Endothelial cell of hepatic sinusoid (primary cell): ENCODE results near the gene NCBP2.

Experiments used
- in situ Hi-C: cut with HindIII; loops from 2 replicates; pipeline ENCODE4 v1.10.0; 2017; ENCODE audit warnings: low sequenced_read_pairs

The NCBP2 gene

DNA sequence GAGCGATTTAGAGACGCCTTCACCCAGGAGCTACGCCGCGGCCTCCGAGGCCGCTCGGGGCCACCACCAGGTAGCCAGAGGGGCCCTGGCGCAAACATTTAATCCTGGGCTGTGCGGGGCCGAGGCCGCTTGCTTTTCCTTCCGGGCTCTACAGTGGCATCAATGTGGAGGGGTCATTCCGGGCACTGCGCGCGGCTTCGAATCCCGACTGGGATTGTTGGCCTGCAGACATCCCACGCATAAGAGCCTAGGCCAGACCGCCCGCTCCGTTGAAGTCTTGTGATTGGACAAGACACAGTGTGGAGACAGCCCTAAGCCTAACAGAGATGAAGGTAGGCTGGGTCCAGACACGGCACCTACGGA, 568 bp upstream of the NCBP2 start:
- in situ Hi-C loops: no loop called here

DNA sequence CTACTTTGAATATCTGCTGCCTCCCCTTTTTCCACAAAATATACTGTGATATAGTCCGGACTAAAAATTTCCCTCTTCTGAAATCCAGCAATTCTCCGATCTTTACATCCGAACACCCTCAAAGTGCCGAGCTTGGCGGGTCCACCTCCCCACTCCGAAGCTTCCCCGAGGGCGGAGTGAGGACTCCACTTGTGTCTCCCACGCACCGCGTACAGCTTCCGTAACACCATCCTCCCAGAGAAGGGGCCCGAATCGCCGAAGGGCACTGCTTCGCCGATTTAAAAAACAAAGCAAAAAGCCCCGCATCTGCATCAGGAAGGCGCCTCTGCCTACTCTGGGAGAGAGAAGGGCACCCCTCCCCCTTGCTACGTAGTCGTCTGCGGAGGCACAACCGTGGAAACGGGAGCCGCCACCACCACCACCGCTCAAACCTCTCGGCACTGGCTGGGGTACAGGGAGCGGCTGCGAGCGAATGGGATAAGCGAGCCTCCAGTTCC, 551 bp downstream of the NCBP2 start:
- in situ Hi-C loops: no loop called here

DNA sequence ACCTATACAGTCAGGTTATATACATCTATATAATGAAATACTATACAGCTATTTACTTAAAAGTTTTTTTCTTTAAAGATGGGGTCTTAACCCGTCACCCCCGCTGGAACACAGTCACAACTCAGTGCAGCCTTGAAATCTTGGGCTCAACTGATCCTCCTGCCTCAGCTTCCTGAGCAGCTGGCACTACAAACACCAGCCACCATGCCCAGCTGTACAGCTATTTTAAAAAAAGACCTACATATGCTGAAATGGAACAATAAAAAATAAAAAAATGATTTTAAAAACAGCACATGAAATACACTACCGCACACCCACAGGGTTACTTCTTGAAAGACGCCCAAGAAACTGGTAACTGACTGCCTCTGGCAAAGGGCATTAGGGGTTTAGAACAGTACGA, 3.8 kb downstream of the NCBP2 start:
- in situ Hi-C loops: no loop called here

DNA sequence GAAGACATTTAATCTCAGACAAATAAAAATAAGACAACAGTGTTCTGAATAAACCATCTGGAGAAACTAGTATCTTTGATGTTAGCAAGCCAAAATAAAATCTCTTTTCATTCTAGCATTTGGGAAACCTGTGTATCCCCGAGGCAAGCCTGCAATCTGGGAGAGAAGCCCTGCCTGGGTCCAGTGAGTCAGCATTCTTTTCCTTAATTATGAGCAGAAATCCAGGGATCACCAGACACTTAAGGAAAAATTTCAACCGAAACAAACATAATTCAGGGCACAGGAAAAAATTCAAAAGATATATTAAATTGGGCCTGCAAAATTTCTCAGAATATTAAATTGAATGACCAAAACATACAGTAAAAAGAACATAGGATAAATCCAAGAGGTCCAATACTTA, 4.2 kb downstream of the NCBP2 start:
- in situ Hi-C loops: no loop called here

DNA sequence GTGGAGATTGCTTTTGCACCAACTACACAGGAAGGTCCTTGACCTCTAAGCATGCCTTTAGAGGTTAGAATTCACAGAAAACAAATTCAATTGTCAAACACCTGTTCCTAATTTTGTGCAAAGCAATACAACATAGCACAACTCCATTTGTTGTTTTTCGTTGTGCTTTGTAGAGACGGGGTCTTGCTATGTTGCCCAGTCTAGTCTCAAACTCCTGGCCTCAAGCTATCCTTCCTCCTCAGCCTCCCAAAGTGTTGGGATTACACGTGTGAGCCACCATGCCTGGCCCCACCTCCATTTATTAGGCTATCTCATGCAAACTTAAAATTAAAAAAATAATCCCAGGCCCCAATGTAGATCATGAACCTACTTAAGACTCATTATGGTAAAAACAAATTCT, 6.0 kb downstream of the NCBP2 start:
- in situ Hi-C loops: no loop called here

DNA sequence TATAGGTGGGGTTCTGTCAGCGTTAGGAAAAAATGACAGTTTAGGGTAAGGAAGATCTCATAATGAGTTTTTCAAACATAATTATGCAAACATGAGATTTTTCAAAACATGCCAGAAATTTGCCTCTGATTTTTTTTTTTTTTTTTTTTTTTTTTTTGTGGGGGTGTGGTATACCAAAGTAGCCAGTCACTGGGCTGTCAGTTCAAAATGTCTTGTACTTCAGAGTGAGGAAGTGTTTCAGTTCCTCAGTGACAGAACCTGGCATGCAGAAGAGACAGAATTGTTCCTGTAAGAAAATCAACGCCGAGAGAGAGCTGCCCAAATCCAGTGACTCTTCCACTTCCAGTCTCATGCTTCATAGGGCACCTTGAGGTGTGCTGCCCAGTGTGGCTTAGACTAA, 9.7 kb downstream of the NCBP2 start:
- in situ Hi-C loops: no loop called here

DNA sequence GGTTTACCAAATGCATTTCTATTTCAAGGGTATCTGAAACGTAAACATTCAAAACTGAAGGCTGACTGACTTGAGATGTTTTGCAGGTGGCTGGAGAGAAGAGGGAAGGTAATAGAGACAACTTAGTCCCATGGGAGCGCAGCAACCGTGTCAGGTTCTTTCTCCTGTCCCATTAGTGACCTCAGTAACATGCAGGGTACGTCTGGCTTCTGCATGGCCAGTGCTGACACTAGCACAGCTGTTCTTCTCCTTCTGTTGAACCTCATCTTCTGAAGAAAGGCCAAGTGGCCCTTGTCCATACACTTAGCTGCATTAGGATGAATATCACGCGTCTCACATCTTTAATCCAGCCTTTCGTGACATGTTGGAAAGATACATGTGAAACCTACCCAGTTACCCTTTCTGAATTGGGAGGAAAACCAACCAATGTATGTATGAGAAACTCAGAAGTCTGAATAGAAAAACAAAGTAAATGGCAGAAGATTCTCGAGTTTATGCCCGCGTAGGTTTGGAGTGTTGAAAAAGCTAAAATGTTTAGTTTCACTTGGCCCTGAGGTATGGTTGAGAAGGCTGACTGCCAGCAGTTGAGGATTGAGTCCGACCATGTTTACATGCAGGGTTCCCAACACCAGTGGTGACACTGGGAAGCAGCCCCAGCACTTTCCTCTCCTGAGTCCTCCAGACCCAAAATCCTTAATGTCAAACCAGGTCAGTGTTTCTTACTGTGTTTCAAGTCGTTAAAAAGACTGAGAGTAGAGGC, 10.3 kb downstream of the NCBP2 start:
- in situ Hi-C loops: no loop called here

DNA sequence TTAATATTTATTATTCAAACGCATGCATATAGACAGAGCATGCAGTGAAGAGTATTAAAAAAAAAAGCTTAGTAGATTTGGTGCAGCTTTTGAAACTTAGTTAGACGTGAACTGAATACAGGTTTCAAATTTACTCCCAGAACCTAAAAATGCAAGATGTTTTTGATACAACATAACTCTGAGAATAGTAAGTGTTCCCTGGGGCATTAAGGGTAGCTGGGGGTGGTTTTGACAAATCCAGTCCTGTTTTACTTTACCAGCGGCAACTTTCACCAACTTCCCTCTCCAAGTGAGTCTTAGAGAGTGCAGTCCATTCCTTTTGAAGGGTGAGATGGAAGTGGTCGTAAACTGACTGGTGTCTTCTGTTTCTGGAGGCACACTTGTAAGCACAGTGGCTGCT, 11.2 kb downstream of the NCBP2 start:
- in situ Hi-C loops: no loop called here

DNA sequence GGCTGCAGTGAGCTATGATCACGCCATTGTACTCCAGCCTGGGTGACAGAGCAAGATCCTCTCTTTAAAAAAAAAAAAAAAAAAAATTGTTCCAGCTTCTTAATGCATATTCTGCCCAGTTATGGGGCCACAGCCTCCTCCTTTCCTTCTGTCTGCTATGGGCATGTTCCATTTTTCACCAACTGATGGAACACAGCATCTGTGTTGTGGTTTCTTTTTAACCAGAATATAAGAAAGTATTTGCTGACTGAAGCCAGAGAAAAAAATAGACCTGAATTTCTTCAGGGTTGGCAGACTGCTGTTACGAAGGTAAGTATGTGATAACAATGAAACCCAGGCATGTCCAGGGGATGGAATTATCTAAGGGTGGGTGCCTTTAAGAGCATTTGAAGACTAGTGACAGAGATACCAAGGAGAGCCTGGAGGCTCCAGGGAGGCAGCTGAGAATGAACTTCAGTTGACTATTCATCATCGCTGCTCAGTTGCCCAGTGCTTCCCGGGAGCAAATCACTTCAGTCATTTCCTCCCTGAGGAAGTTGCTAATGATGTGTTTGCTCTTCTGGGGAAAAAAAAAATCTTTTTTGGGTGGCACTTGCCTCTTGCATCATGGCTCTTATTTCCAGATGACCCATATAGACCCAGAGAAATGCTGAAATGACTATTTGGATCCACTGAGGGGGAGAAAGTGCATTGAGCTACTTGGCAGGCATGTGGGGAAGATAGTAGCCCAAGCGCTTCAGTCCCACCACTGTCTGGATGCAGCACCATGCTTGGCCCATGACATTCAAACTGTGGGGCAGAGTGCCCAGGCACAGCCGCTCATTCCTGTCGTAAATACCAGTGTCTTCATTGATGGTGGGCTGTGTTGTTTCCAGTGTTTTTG, 14.5 kb downstream of the NCBP2 start:
- in situ Hi-C loops: no loop called here

DNA sequence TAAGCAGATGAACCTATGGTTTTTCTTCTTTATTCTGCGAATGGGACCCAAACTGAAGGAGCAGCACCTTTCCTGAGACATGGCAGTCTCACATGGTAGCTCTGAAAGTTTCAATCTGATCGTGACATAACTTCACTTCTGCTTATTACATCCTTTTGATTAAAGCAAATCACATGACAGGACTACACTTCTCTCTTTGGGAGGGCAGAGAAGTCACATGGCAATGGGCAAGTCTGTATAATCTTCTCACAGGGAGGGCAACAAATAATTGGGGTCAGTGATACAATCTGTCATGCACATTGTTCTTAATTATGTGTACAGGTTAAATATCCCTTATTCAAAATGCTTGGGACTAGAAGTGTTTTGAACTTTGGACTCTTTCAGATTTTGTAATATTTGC, 21.6 kb downstream of the NCBP2 start:
- in situ Hi-C loops: no loop called here

DNA sequence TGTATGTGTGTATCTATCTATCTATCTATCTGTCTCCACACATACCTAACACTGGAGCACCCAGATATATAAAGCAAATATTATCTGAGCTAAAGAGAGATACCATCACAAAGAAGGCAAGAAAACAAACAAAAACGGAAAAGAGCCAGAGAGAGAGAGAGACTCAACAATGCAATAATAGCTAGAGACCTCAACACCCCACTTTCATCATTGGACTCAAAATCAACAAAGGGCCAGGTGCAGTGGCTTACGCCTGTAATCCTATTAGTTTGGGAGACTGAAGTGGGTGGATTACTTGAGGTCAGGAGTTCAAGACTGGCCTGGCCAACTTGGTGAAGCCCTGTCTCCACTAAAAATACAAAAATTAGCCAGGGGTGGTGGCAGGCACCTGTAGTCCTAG, 23.4 kb downstream of the NCBP2 start:
- in situ Hi-C loops: no loop called here

DNA sequence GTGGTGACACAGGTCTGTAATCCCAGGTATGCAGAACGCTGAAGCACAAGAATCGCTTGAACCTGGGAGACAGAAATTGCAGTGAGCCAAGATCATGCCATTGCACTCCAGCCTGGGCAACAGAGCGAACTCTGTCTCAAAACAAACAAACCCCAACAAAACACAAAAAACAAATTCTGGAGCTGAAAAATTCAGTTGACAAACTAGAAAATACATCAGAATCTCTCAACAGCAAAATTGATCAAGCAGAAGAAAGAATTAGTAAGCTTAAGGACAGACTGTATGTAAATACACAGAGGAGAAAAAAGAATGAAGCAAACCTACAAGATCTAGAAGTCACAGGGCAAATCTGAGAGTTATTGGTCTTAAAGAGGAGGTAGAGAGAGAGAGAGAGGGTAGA, 25.3 kb downstream of the NCBP2 start:
- in situ Hi-C loops: no loop called here

DNA sequence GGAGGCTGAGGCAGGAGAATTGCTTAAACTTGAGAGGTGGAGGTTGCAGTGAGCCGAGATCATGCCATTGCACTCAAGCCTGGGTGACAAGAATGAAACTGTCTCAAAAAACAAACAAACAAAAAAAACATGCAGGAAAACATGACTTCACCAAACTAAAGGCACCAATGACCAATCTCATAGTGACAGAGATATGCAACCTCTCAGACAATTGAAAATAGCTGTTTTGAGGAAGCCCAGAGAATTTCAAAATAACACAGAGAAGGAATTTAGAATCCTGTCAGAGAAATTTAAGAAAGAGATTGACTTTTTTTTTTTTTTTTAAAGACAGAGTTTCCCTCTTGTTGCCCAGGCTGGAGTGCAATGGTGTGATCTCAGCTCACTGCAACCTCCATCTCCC, 26.1 kb downstream of the NCBP2 start:
- in situ Hi-C loops: no loop called here

DNA sequence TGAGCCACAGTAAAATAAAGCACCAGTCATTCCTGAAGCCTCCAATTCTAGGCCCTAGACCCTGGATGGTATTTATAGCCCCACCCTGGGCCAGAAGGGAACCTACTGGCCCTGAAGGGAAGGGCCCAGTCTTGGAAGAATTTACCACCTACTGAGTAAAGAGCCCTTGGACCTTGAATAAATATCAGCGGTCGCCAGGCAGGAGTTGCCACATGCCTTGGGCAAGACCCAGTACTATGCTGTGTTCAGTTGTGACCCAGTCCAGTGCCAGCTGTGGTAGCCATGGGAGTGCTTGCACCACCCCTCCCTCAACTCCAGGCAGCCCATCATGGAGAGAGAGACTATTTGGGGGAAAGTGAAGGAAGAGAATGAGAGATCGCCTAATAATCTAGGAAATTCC, 27.0 kb downstream of the NCBP2 start:
- in situ Hi-C loops: no loop called here

DNA sequence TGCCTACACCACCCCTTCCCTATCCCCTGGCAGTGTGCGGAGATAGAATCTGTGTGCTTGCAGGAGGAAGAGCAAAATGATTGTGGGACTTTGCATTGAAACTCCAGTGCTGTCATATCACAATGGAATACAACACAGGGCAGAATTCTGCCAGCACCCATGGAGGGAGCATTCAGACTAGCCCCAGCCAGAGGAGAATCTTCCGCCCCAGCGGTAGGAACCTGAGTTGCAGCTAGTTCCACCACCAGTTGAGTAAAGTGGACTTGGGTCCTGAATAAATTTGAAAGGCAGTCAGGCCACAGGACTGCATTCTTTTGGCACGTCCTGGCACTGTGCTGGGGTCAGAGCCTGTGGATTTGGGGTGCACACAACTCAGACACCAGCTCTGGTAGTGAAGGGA, 27.5 kb downstream of the NCBP2 start:
- in situ Hi-C loops: no loop called here

DNA sequence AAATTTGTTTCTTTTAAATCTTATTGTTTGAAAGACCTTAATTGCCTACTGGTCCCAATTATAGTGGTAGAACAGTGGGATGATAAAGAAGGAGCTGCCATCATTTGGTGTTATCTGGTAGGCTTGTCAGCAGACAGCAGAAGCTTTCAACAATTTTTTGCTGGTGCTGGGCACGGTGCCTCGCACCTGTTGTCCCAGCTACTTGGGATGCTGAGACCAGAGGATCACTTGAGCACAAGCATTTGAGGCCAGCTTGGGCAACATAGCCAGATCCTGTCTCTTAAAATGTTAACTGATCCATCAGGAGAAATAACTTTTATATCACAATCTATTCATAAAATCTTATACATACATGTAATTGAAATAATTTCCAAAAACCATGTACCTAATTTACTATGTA, 38.6 kb downstream of the NCBP2 start:
- in situ Hi-C loops: no loop called here

DNA sequence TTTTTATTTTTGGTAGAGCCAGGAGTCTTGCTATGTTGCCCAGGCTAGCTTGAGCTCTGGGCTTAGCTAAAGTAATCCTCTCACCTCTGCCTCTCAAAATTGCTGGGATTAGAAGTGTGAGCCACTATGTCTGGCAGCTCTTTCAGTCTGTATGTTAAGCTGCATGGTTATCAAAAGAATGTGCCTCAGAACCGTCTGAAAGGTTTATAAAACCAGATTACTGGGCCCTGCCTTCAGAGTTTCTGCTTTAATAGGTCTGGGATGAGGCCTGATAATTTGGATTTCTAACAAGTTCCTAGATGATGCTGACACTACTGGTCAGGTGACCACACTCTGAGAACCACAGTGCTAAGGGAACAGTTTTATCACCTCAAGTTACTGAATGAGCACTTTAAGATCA, 40.0 kb downstream of the NCBP2 start:
- in situ Hi-C loops: no loop called here

DNA sequence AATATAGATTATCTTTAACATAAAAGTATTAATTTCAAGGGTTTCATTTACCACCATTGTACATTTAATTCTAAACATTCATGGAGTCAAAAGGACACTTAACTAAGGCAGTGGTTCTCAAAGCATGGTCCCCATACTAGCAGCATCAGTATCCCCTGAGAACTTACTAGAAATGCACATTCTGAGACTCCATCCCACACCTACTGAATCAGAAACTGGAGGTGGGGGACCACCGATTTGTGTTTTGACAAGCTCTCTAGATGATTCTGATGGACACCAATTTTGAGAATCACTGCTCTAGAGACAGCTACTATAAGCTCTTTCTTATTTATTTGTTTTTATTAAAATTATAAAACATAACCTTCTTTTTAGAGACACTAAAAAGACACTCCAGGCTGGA, 40.6 kb downstream of the NCBP2 start:
- in situ Hi-C loops: no loop called here

DNA sequence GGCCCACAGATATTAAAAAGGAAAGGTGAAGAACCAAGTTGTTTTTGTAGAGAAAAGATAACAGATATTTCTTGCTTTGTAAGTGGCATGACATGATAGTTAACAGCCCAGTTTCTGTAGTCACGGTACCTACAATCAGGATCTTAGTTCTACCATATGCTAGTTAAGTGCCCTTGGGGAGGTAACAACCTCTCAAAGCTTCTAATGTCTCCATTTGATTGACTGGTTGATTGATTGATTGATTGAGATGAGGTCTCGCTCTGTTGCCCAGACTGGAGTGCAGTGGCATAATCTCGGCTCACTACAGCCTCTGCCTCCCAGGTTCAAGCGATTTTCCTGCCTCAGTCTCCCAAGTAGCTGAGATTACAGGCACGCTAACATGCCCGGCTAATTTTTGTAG, 46.1 kb downstream of the NCBP2 start:
- in situ Hi-C loops: no loop called here

DNA sequence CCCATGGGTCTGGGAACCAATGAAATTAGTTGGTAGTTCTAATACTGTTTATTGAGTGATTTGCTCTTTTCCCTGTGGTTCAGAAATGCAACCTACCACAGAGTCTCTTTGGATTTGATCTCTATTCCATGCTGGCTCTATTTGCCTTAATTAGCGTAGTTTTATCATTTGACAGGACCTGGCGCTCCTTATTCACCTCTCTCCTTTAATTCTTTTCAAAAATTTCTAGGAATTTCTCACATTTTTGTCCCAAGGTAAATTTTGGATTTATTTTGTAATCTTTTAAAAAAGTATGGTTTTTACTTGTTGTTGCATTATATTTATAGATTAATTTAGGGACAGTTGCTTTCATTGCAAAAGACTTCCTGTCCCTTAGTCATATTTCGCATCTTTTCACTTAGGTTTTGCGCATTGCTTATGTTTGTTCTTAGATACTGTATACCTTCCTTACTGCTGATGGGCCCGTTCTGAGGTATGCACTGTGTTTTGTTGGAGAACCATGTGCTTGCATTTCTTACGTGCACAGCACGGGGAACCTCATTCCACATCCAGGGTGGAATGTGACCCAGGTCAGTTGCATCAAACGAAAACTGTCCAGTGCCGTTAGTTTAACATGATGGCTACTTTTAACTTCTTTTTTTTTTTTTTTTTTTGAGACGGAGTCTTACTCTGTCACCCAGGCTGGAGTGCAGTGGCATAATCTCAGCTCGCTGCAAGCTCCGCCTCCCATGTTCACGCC, 47.6 kb downstream of the NCBP2 start:
- in situ Hi-C loops: no loop called here
